Measurements from ENCODE around the gene ANKRD13C.
A peak's percentile ranks its signal among the peaks of the same experiment; 100 is the strongest.
"Not testable (repeated sequence)": the region's sequence is repeated elsewhere in the genome, so short reads cannot be mapped to it uniquely, and the experiment has no call there.

Gene ANKRD13C

GRCh38 chr1:70353601-70354331 lies 756 bp downstream of the ANKRD13C start:
- H3K4me1 ChIP-seq (ENCODE audit: insufficient read depth, low read length): peaks cover 53% of the 10 kb centered on the region
- DNase-seq: no peak
- peaks cover 7% of the 10 kb centered on the region for H3K36me3 ChIP-seq (ENCODE audit: insufficient read depth, low read length)
- H3K9ac ChIP-seq (ENCODE audit: low read depth, low read length): peak overlapping the region; percentile 82
- H3K9me3 ChIP-seq (ENCODE audit: insufficient read depth, low read length, severe bottlenecking): no peaks in the 10 kb centered on the region
- no peaks in the 10 kb centered on the region for H3K27me3 ChIP-seq (ENCODE audit: insufficient read depth, low read length, poor library complexity)
- H3K27ac ChIP-seq (ENCODE audit: low read length): peak overlapping the region; percentile 85
- ATAC-seq (ENCODE audit: insufficient read depth, low read depth): peak; percentile 38
- peak overlapping the region; percentile 87 for H3K4me2 ChIP-seq (ENCODE audit: insufficient read depth, low read length)
- H2AFZ ChIP-seq (ENCODE audit: low read depth, low read length): peak overlapping the region; percentile 95
- H3K4me3 ChIP-seq (ENCODE audit: low read depth in 1 of 2, low read length in 2 of 2): peak overlapping the region; percentile 56 to 86
- TF ChIP-seq, protein P1, sequence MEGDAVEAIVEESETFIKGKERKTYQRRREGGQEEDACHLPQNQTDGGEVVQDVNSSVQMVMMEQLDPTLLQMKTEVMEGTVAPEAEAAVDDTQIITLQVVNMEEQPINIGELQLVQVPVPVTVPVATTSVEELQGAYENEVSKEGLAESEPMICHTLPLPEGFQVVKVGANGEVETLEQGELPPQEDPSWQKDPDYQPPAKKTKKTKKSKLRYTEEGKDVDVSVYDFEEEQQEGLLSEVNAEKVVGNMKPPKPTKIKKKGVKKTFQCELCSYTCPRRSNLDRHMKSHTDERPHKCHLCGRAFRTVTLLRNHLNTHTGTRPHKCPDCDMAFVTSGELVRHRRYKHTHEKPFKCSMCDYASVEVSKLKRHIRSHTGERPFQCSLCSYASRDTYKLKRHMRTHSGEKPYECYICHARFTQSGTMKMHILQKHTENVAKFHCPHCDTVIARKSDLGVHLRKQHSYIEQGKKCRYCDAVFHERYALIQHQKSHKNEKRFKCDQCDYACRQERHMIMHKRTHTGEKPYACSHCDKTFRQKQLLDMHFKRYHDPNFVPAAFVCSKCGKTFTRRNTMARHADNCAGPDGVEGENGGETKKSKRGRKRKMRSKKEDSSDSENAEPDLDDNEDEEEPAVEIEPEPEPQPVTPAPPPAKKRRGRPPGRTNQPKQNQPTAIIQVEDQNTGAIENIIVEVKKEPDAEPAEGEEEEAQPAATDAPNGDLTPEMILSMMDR (IDR thresholded peaks at IDR 0.05; ENCODE audit: borderline replicate concordance, extremely low read depth, low read length, poor library complexity, severe bottlenecking): no peak
- no peak for TF ChIP-seq EZH2 (IDR thresholded peaks at IDR 0.05; ENCODE audit: borderline replicate concordance, low read depth, low read length, severe bottlenecking)
- peaks cover 60% of the 10 kb centered on the region for H3K79me2 ChIP-seq (ENCODE audit: insufficient read depth, low read length)
- H4K20me1 ChIP-seq (ENCODE audit: insufficient read depth, low read length): peaks cover 13% of the 10 kb centered on the region; the same call in 1 of the 2 replicates

- no peak for TF ChIP-seq EZH2 (IDR thresholded peaks at IDR 0.05; ENCODE audit: borderline replicate concordance, low read depth, low read length, severe bottlenecking)
- TF ChIP-seq, protein P1 (IDR thresholded peaks at IDR 0.05; ENCODE audit: borderline replicate concordance, extremely low read depth, low read length, poor library complexity, severe bottlenecking): no peak
- ATAC-seq (ENCODE audit: insufficient read depth, low read depth) (no peak), DNase-seq (no peak)
- H2AFZ ChIP-seq (ENCODE audit: low read depth, low read length): 0 out of 2 replicates have a peak overlapping the region, but pooled peaks have one; percentile 95
- H3K4me1 ChIP-seq (ENCODE audit: insufficient read depth, low read length): peaks cover 53% of the 10 kb centered on the region
- peak overlapping the region; percentile 82 for H3K9ac ChIP-seq (ENCODE audit: low read depth, low read length)
- peak overlapping the region; percentile 85; the same call in 1 of the 2 replicates for H3K27ac ChIP-seq (ENCODE audit: low read length)
- H3K79me2 ChIP-seq (ENCODE audit: insufficient read depth, low read length): peaks cover 67% of the 10 kb centered on the region
- no peaks in the 10 kb centered on the region for H3K27me3 ChIP-seq (ENCODE audit: insufficient read depth, low read length, poor library complexity)
- peaks cover 7% of the 10 kb centered on the region for H3K36me3 ChIP-seq (ENCODE audit: insufficient read depth, low read length)
- peak overlapping the region; percentile 87 for H3K4me2 ChIP-seq (ENCODE audit: insufficient read depth, low read length)
- H4K20me1 ChIP-seq (ENCODE audit: insufficient read depth, low read length): peaks cover 13% of the 10 kb centered on the region; the same call in 1 of the 2 replicates
- H3K9me3 ChIP-seq (ENCODE audit: insufficient read depth, low read length, severe bottlenecking): no peaks in the 10 kb centered on the region
- peak overlapping the region; percentile 56 to 86 for H3K4me3 ChIP-seq (ENCODE audit: low read depth in 1 of 2, low read length in 2 of 2)
These were observed 1.5 kb downstream of the ANKRD13C start for GRCh38 chr1:70353044-70353443.

DNA sequence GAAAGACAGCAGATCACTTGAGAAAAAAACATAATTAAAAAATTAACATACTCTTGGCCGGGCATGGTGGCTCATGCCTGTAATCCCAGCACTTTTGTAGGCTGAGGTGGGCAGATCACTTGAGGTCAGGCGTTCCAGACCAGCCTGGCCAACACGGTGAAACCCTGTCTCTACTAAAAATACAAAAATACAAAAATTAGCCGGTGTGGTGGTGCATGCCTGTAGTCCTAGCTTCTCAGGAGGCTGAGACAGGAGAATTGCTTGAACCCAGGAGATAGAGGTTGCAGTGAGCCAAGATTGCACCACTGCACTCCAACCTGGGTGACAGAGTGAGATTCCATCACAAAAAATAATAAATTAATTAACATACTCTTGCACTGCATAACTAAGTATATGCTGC lies 4.7 kb downstream of the ANKRD13C start:
- H3K9me3 ChIP-seq (ENCODE audit: insufficient read depth, low read length, severe bottlenecking); H3K9ac ChIP-seq (ENCODE audit: low read depth, low read length); H3K4me3 ChIP-seq (ENCODE audit: low read depth in 1 of 2, low read length in 2 of 2); DNase-seq; H3K27ac ChIP-seq (ENCODE audit: low read length); H3K27me3 ChIP-seq (ENCODE audit: insufficient read depth, low read length, poor library complexity); H2AFZ ChIP-seq (ENCODE audit: low read depth, low read length); ATAC-seq (ENCODE audit: insufficient read depth, low read depth): not testable (repeated sequence)
- Histone ChIP-seq H3K36me3 (ENCODE audit: insufficient read depth, low read length) (peaks cover 16% of the 10 kb centered on the region), H3K4me2 (ENCODE audit: insufficient read depth, low read length) (peak overlapping the region; percentile 31; the same call in 1 of the 2 replicates), H3K4me1 (ENCODE audit: insufficient read depth, low read length) (peaks cover 42% of the 10 kb centered on the region), H3K79me2 (ENCODE audit: insufficient read depth, low read length) (peaks cover 96% of the 10 kb centered on the region), H4K20me1 (ENCODE audit: insufficient read depth, low read length) (peaks cover 21% of the 10 kb centered on the region; the same call in 1 of the 2 replicates)

DNA sequence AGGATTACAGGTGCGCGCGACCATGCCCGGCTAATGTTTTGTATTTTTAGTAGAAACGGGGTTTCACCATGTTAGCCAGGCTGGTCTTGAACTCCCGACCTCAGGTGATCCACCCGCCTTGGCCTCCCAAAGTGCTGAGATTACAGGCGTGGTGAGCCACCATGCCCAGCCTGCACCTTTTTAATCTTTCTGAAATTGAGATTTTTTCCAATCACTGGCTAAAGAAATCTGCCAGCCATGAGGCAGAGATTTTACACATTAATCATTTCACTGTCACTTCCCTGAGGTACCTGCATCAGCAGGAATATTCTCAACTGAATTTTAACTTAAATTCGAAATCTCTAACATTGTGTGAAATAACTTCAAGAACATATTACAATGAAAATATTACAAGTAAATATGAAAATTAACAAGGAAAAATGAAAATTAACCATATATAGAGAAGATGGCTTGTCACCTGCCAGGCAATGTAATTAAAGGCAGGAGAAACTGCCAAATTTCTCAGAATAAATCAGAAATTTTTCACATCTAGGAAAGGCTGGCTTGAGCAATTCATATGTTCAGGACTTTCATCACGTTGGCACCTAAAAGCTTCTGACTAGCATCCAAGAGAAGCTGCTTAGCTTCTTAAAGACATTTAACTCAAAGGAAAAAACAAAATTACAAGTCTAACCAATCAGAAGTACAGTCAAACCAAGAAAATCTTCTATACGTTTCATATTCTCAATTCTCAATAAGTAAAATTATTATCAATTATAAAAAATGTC lies 5.9 kb downstream of the ANKRD13C start:
- Histone ChIP-seq H3K9ac (ENCODE audit: low read depth, low read length) (no peak overlapping the region), H4K20me1 (ENCODE audit: insufficient read depth, low read length) (peaks cover 18% of the 10 kb centered on the region; the same call in 1 of the 2 replicates), H3K27me3 (ENCODE audit: insufficient read depth, low read length, poor library complexity) (no peaks in the 10 kb centered on the region), H3K27ac (ENCODE audit: low read length) (no peak overlapping the region), H3K9me3 (ENCODE audit: insufficient read depth, low read length, severe bottlenecking) (no peaks in the 10 kb centered on the region), H3K79me2 (ENCODE audit: insufficient read depth, low read length) (peaks cover 96% of the 10 kb centered on the region), H3K4me2 (ENCODE audit: insufficient read depth, low read length) (peak overlapping the region; percentile 20; the same call in 1 of the 2 replicates), H3K4me1 (ENCODE audit: insufficient read depth, low read length) (peaks cover 41% of the 10 kb centered on the region), H2AFZ (ENCODE audit: low read depth, low read length) (no peak overlapping the region), H3K36me3 (ENCODE audit: insufficient read depth, low read length) (peaks cover 20% of the 10 kb centered on the region), H3K4me3 (ENCODE audit: low read depth in 1 of 2, low read length in 2 of 2) (no peak overlapping the region)
- TF ChIP-seq, protein P1 (IDR thresholded peaks at IDR 0.05; ENCODE audit: borderline replicate concordance, extremely low read depth, low read length, poor library complexity, severe bottlenecking): no peak
- TF ChIP-seq EZH2 (IDR thresholded peaks at IDR 0.05; ENCODE audit: borderline replicate concordance, low read depth, low read length, severe bottlenecking): no peak
- DNase-seq (no peak), ATAC-seq (ENCODE audit: insufficient read depth, low read depth) (no peak)

- peaks cover 81% of the 10 kb centered on the region for H3K79me2 ChIP-seq (ENCODE audit: insufficient read depth, low read length)
- not testable (repeated sequence) for H3K4me2 ChIP-seq (ENCODE audit: insufficient read depth, low read length); H3K9ac ChIP-seq (ENCODE audit: low read depth, low read length); ATAC-seq (ENCODE audit: insufficient read depth, low read depth); H3K9me3 ChIP-seq (ENCODE audit: insufficient read depth, low read length, severe bottlenecking); H3K4me3 ChIP-seq (ENCODE audit: low read depth in 1 of 2, low read length in 2 of 2); H4K20me1 ChIP-seq (ENCODE audit: insufficient read depth, low read length); H3K27me3 ChIP-seq (ENCODE audit: insufficient read depth, low read length, poor library complexity); H3K4me1 ChIP-seq (ENCODE audit: insufficient read depth, low read length); H3K27ac ChIP-seq (ENCODE audit: low read length); H3K36me3 ChIP-seq (ENCODE audit: insufficient read depth, low read length); H2AFZ ChIP-seq (ENCODE audit: low read depth, low read length); DNase-seq
These were observed 14.9 kb downstream of the ANKRD13C start for GRCh38 chr1:70339644-70340043.
